ENCODE data around the gene PBX4.

- TF ChIP-seq CTCF (IDR thresholded peaks at IDR 0.05) (no peak), POLR2AphosphoS5 (IDR thresholded peaks at IDR 0.05) (no peak)
Observed at GRCh38 chr19:19602713-19603324, 15.7 kb downstream of the PBX4 start.

Measured in gastroesophageal sphincter (tissue), 3 donors.